Suprapubic skin (tissue), 3 donors: ENCODE measurements around the gene FBRSL1.

ENCODE experiments used
- CTCF ChIP-seq, 2 donors: fragments of 200-600 bp in 1 of 2; fragments of 450-650 bp in 1 of 2; sonication (generic) in 1 of 2; IDR thresholded peaks; one replicate each; pipeline ENCODE4 v1.5.1; 2016 to 2019; ENCODE audit warnings: antibody characterized with exemption in 2 of 2, mild to moderate bottlenecking in 1 of 2, moderate library complexity in 1 of 2
- POLR2A ChIP-seq, 2 donors: fragments of 450-650 bp; IDR thresholded peaks; one replicate each; pipeline ENCODE4 v1.6.1; 2017; ENCODE audit warnings: antibody characterized with exemption in 2 of 2, mild to moderate bottlenecking in 2 of 2, moderate library complexity in 2 of 2

- no peak for TF ChIP-seq CTCF (IDR thresholded peaks at IDR 0.05)
- TF ChIP-seq POLR2A (IDR thresholded peaks at IDR 0.05), result no peak
These were observed 8.6 kb upstream of the FBRSL1 start for GRCh38 chr12:132481345-132481744.
